Hepatocyte (in vitro differentiated cells): ENCODE data around the gene SLC22A12.

ENCODE experiments used
- CTCF ChIP-seq: fragments of 200-600 bp; sonication (generic); IDR thresholded peaks from 2 replicates; pipeline ENCODE4 v1.5.1; 2016; ENCODE audit warnings: antibody characterized with exemption, mild to moderate bottlenecking; ENCODE audit not compliant: poor library complexity
- EZH2 ChIP-seq: fragments of 200-600 bp; sonication (generic); IDR thresholded peaks from 2 replicates; pipeline ENCODE4 v1.6.1; 2016; ENCODE audit warnings: antibody characterized with exemption, mild to moderate bottlenecking, borderline replicate concordance

- TF ChIP-seq CTCF (no peak), EZH2 (no peak)
Measured at GRCh38 chr11:64629796-64630562, 39.0 kb downstream of the SLC22A12 start.
